Glutamatergic neuron (in vitro differentiated cells): ENCODE results near the gene BTBD9. TPM values are rescaled to one million over a fixed set of nuclear protein-coding genes. Genes with fewer than 3 reads are reported as not detected.
A peak's percentile ranks its signal among the peaks of the same experiment; 100 is the strongest.

ENCODE experiments used
- DNase-seq: peaks from one replicate; pipeline ENCODE4 v3.0.0; 2022
- H3K27ac Mint-ChIP-seq: one replicate; pipeline ENCODE4 v1.8.0; 2020; ENCODE audit warnings: mild to moderate bottlenecking, mixed read lengths, inconsistent platforms; ENCODE audit not compliant: unreplicated experiment
- H3K27me3 Mint-ChIP-seq: one replicate; pipeline ENCODE4 v1.8.0; 2020; ENCODE audit warnings: mild to moderate bottlenecking, moderate library complexity, mixed read lengths, inconsistent platforms; ENCODE audit not compliant: unreplicated experiment
- H3K36me3 Mint-ChIP-seq: one replicate; pipeline ENCODE4 v1.8.0; 2020; ENCODE audit warnings: mild to moderate bottlenecking, mixed read lengths, inconsistent platforms; ENCODE audit not compliant: unreplicated experiment
- H3K4me1 Mint-ChIP-seq: one replicate; pipeline ENCODE4 v1.8.0; 2020; ENCODE audit warnings: mild to moderate bottlenecking, low read depth, mixed read lengths, inconsistent platforms; ENCODE audit not compliant: unreplicated experiment
- H3K4me3 Mint-ChIP-seq: one replicate; pipeline ENCODE4 v1.8.0; 2020; ENCODE audit warnings: mild to moderate bottlenecking, mixed read lengths, inconsistent platforms; ENCODE audit not compliant: unreplicated experiment
- H3K9me3 Mint-ChIP-seq: one replicate; pipeline ENCODE4 v1.8.0; 2020; ENCODE audit warnings: mild to moderate bottlenecking, moderate library complexity, mixed read lengths, inconsistent platforms; ENCODE audit not compliant: unreplicated experiment
- CTCF ChIP-seq: fragments of 200-600 bp; sonication (generic); IDR thresholded peaks from one replicate; pipeline ENCODE4 v1.5.0; 2021; ENCODE audit not compliant: partially characterized antibody, unreplicated experiment
- total RNA-seq: library from RNA; stranded (reverse); fragmentation: NEBNext Ultra II Directional; extraction: Animal tissue kit (Norgen Biotek cat#: 25700); gene quantifications from one replicate; pipeline ENCODE4 v1.2.1, GENCODE V29; 2021; ENCODE audit not compliant: unreplicated experiment

The BTBD9 gene
- total RNA-seq, 1 donor from 2014 or later = 18.8 TPM

- DNase-seq = no peak
- TF ChIP-seq CTCF = no peak
- no peak overlapping the region for H3K27ac Mint-ChIP-seq
- H3K27me3 Mint-ChIP-seq = no peaks in the 10 kb centered on the region
- no peak overlapping the region for H3K4me3 Mint-ChIP-seq
- no peaks in the 10 kb centered on the region for H3K9me3 Mint-ChIP-seq
- H3K4me1 Mint-ChIP-seq = no peaks in the 10 kb centered on the region
- H3K36me3 Mint-ChIP-seq = no peaks in the 10 kb centered on the region
Observed at GRCh38 chr6:38423746-38424145, 216.0 kb downstream of the BTBD9 start.

GRCh38 chr6:38420207-38420606 lies 219.5 kb downstream of the BTBD9 start:
- no peak overlapping the region for H3K27ac Mint-ChIP-seq
- H3K4me3 Mint-ChIP-seq = no peak overlapping the region

GRCh38 chr6:38417521-38417920 lies 222.2 kb downstream of the BTBD9 start:
- no peak for DNase-seq
- H3K27me3 Mint-ChIP-seq = no peaks in the 10 kb centered on the region
- no peak overlapping the region for H3K27ac Mint-ChIP-seq
- H3K9me3 Mint-ChIP-seq = no peaks in the 10 kb centered on the region
- no peak overlapping the region for H3K4me3 Mint-ChIP-seq
- no peaks in the 10 kb centered on the region for H3K36me3 Mint-ChIP-seq
- H3K4me1 Mint-ChIP-seq = peaks cover 7% of the 10 kb centered on the region
- TF ChIP-seq CTCF = no peak

More at GRCh38 chr6:38420207-38420606, 219.5 kb downstream of the BTBD9 start:
- H3K36me3 Mint-ChIP-seq = no peaks in the 10 kb centered on the region
- DNase-seq = no peak
- no peaks in the 10 kb centered on the region for H3K4me1 Mint-ChIP-seq
- H3K27me3 Mint-ChIP-seq = no peaks in the 10 kb centered on the region
- no peak for TF ChIP-seq CTCF
- no peaks in the 10 kb centered on the region for H3K9me3 Mint-ChIP-seq

GRCh38 chr6:38415231-38416005 lies 224.3 kb downstream of the BTBD9 start:
- peaks cover 7% of the 10 kb centered on the region for H3K4me1 Mint-ChIP-seq
- H3K27ac Mint-ChIP-seq = no peak overlapping the region
- TF ChIP-seq CTCF = no peak
- no peaks in the 10 kb centered on the region for H3K9me3 Mint-ChIP-seq
- no peak for DNase-seq
- no peaks in the 10 kb centered on the region for H3K27me3 Mint-ChIP-seq
- H3K36me3 Mint-ChIP-seq = no peaks in the 10 kb centered on the region
- no peak overlapping the region for H3K4me3 Mint-ChIP-seq

- H3K9me3 Mint-ChIP-seq = no peaks in the 10 kb centered on the region
- no peaks in the 10 kb centered on the region for H3K27me3 Mint-ChIP-seq
- peak overlapping the region; percentile 31 for H3K27ac Mint-ChIP-seq
- H3K36me3 Mint-ChIP-seq = no peaks in the 10 kb centered on the region
- H3K4me3 Mint-ChIP-seq = no peak overlapping the region
- H3K4me1 Mint-ChIP-seq = peaks cover 7% of the 10 kb centered on the region
- no peak for DNase-seq
- TF ChIP-seq CTCF = no peak
Observed at GRCh38 chr6:38413102-38413800, 226.5 kb downstream of the BTBD9 start.
